ENCODE data around the gene KRTAP10-9.
A peak's percentile ranks its signal among the peaks of the same experiment; 100 is the strongest.
"Not testable (repeated sequence)": the region's sequence is repeated elsewhere in the genome, so short reads cannot be mapped to it uniquely, and the experiment has no call there.

The KRTAP10-9 gene

GRCh38 chr21:44626673-44627143 is at the start of gene KRTAP10-9:
KRTAP10-9 (plus strand) TSS chr21:44627093; CDS start chr21:44627172, 79 bp downstream.
- DNase-seq, result no peak

GRCh38 chr21:44578371-44579055 is 48.4 kb upstream of the KRTAP10-9 start:
- DNase-seq, result no peak

- DNase-seq, result no peak
Measured at GRCh38 chr21:44579056-44579832, 47.6 kb upstream of the KRTAP10-9 start.

GRCh38 chr21:44579833-44580144 is 47.1 kb upstream of the KRTAP10-9 start:
- DNase-seq, result no peak

GRCh38 chr21:44580231-44580821 is 46.6 kb upstream of the KRTAP10-9 start, which contains the start of gene KRTAP10-5:
KRTAP10-5 (minus strand) TSS chr21:44580604; CDS start chr21:44580578, 26 bp downstream.
- peak; percentile 66 for DNase-seq

- no peak for DNase-seq
Measured at GRCh38 chr21:44581158-44581557, 45.7 kb upstream of the KRTAP10-9 start.

GRCh38 chr21:44582055-44582454 is 44.8 kb upstream of the KRTAP10-9 start:
- no peak for DNase-seq

GRCh38 chr21:44583089-44583799 is 43.6 kb upstream of the KRTAP10-9 start:
- no peak for DNase-seq

GRCh38 chr21:44583800-44584147 is 43.1 kb upstream of the KRTAP10-9 start:
- DNase-seq, result no peak

- no peak for DNase-seq
Measured at GRCh38 chr21:44585892-44586291, 41.0 kb upstream of the KRTAP10-9 start.

GRCh38 chr21:44589094-44589493 is 37.8 kb upstream of the KRTAP10-9 start:
- no peak for DNase-seq

GRCh38 chr21:44589586-44590305 is 37.1 kb upstream of the KRTAP10-9 start:
- no peak for DNase-seq

GRCh38 chr21:44590311-44590721 is 36.6 kb upstream of the KRTAP10-9 start:
- DNase-seq, result no peak

GRCh38 chr21:44590897-44591800 is 35.7 kb upstream of the KRTAP10-9 start:
- not testable (repeated sequence) for DNase-seq

- DNase-seq, result not testable (repeated sequence)
Measured at GRCh38 chr21:44591801-44592130, 35.1 kb upstream of the KRTAP10-9 start.

- DNase-seq, result no peak
Measured at GRCh38 chr21:44592446-44593311, 34.2 kb upstream of the KRTAP10-9 start, which contains the start of gene KRTAP10-6. KRTAP10-6 (minus strand) TSS chr21:44592505; CDS start chr21:44592484, 21 bp downstream.

GRCh38 chr21:44593598-44594405 is 33.1 kb upstream of the KRTAP10-9 start:
- no peak for DNase-seq

GRCh38 chr21:44594406-44594916 is 32.4 kb upstream of the KRTAP10-9 start:
- DNase-seq, result no peak

- no peak for DNase-seq
Measured at GRCh38 chr21:44595524-44595923, 31.4 kb upstream of the KRTAP10-9 start.

Data from RPMI8226 (cell line).